Heart left ventricle (tissue), 13 donors: ENCODE results near the gene SRPK2.

ENCODE experiments used
- POLR2A ChIP-seq, 2 donors: fragments of 450-650 bp; IDR thresholded peaks; one replicate each; pipeline ENCODE4 v1.6.1; 2017; ENCODE audit warnings: antibody characterized with exemption in 2 of 2, mild to moderate bottlenecking in 2 of 2, moderate library complexity in 2 of 2
- TF ChIP-seq, protein P1 (sequence below), 12 donors: fragments of 200-600 bp; sonication (generic) in 4 of 12; IDR thresholded peaks; one replicate each; pipeline versions ENCODE4 v1.5.0 to v1.8.0; 2018 to 2022; ENCODE audit warnings: antibody characterized with exemption in 12 of 12, mild to moderate bottlenecking in 5 of 12
- donor health status: ischemic (EF 13 %, LVEDD 7.1; RV severe dilation, severe dysfunction).
- donor health status: DM: no; HTN: yes; CAD: no.
- donor health status: DM: no; HTN: no; CAD: no.
- donor health status: ischemic (EF 25% LVEDD 6.9; RV normal size, moderate dysfunction).
- donor health status: ischemic (EF 25% LVEDD 5.7; RV mildly dilated, moderate dysfunction).
- donor health status: ischemic (EF 35%, LVEDD 5.7; RV mildly dilated, moderate dysfunction).
- donor health status: nonischemic (EF 11% LVEDD 7.7; RV severe dilation, severe dysfunction).
- donor health status: DM: yes; HTN: yes; CAD: no.
- donor health status: PGD.
- donor health status: ischemic (EF 29% LVEDD 5.4; RV normal size, mild dysfunction).
- donor health status: nonischemic (EF 23%, LVEDD 6.1; RV moderate dilation, normal function).

GRCh38 chr7:105367458-105367857 is 21.3 kb downstream of the SRPK2 start:
- TF ChIP-seq, protein P1, sequence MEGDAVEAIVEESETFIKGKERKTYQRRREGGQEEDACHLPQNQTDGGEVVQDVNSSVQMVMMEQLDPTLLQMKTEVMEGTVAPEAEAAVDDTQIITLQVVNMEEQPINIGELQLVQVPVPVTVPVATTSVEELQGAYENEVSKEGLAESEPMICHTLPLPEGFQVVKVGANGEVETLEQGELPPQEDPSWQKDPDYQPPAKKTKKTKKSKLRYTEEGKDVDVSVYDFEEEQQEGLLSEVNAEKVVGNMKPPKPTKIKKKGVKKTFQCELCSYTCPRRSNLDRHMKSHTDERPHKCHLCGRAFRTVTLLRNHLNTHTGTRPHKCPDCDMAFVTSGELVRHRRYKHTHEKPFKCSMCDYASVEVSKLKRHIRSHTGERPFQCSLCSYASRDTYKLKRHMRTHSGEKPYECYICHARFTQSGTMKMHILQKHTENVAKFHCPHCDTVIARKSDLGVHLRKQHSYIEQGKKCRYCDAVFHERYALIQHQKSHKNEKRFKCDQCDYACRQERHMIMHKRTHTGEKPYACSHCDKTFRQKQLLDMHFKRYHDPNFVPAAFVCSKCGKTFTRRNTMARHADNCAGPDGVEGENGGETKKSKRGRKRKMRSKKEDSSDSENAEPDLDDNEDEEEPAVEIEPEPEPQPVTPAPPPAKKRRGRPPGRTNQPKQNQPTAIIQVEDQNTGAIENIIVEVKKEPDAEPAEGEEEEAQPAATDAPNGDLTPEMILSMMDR (IDR thresholded peaks at IDR 0.05), result no peak
- TF ChIP-seq POLR2A (IDR thresholded peaks at IDR 0.05), result no peak
